Adrenal gland (tissue), 5 donors: ENCODE measurements around the gene CHPT1.

Source experiments
- POLR2A ChIP-seq, 2 donors: fragments of 450-650 bp; IDR thresholded peaks; one replicate each; pipeline ENCODE4 v1.6.1; 2017; ENCODE audit warnings: antibody characterized with exemption in 2 of 2, mild to moderate bottlenecking in 2 of 2, moderate library complexity in 1 of 2
- TF ChIP-seq, protein P1 (sequence below), 6 experiments: fragments of 450-650 bp in 4 of 6; fragments of 200-600 bp in 2 of 6; sonication (generic) in 1 of 6; IDR thresholded peaks; 1 replicate in 5 of 6; 2 replicates in 1 of 6; pipeline versions ENCODE4 v1.5.1 to v1.8.0; 2016 to 2021; ENCODE audit warnings: antibody characterized with exemption in 6 of 6, mild to moderate bottlenecking in 2 of 6, moderate library complexity in 1 of 6
- donor health status: DM: no; HTN: no; CAD: no.

DNA sequence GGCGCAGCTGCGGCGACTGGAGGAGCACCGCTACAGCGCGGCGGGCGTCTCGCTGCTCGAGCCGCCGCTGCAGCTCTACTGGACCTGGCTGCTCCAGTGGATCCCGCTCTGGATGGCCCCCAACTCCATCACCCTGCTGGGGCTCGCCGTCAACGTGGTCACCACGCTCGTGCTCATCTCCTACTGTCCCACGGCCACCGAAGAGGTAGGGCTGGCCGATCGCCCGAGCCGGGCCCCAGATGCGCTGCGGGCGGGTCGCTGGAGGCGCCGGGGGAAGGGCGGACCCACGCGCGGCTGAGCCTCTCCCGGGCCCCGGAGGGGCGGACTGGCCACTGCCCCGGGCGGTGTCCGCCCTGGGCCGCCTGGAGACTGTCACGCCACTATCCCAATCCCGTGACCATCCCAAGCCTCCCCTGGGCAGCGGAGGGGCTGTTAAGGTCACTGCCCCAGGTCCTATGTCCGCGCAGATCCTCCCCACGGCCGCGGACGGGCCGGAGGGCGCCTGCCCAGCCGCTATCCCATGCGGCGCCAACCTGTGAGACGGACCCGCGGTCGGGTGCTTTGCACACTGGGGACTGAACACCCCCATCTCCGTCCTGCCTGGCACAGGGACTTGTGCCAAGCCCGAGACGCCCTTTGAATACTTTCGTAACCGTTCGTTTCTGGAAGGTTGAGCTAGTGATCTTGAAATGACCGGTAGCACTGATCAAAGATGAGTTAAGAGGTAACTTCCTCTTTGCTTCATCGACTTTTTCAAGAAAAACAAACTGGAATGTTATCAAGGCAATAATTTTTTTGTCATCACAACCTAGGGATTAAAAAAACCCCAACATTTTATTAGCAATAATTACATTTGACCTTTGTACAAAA lies 725 bp downstream of the CHPT1 start:
- TF ChIP-seq POLR2A (IDR thresholded peaks at IDR 0.05) = peak in 1 of 2 donors; percentile 72
- TF ChIP-seq, protein P1, sequence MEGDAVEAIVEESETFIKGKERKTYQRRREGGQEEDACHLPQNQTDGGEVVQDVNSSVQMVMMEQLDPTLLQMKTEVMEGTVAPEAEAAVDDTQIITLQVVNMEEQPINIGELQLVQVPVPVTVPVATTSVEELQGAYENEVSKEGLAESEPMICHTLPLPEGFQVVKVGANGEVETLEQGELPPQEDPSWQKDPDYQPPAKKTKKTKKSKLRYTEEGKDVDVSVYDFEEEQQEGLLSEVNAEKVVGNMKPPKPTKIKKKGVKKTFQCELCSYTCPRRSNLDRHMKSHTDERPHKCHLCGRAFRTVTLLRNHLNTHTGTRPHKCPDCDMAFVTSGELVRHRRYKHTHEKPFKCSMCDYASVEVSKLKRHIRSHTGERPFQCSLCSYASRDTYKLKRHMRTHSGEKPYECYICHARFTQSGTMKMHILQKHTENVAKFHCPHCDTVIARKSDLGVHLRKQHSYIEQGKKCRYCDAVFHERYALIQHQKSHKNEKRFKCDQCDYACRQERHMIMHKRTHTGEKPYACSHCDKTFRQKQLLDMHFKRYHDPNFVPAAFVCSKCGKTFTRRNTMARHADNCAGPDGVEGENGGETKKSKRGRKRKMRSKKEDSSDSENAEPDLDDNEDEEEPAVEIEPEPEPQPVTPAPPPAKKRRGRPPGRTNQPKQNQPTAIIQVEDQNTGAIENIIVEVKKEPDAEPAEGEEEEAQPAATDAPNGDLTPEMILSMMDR (IDR thresholded peaks at IDR 0.05) = no peak
